SW 1271 (cell line): Measurements from ENCODE around the gene SAMD4A.

ENCODE experiments used
- DNase-seq, 2 experiments: peaks; one replicate each; lab custom pipeline; 2025; lab: John Stamatoyannopoulos, UW

Gene SAMD4A, protein sequence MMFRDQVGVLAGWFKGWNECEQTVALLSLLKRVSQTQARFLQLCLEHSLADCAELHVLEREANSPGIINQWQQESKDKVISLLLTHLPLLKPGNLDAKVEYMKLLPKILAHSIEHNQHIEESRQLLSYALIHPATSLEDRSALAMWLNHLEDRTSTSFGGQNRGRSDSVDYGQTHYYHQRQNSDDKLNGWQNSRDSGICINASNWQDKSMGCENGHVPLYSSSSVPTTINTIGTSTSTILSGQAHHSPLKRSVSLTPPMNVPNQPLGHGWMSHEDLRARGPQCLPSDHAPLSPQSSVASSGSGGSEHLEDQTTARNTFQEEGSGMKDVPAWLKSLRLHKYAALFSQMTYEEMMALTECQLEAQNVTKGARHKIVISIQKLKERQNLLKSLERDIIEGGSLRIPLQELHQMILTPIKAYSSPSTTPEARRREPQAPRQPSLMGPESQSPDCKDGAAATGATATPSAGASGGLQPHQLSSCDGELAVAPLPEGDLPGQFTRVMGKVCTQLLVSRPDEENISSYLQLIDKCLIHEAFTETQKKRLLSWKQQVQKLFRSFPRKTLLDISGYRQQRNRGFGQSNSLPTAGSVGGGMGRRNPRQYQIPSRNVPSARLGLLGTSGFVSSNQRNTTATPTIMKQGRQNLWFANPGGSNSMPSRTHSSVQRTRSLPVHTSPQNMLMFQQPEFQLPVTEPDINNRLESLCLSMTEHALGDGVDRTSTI

GRCh38 chr14:54566410-54567223 lies at the start of gene SAMD4A:
SAMD4A (plus strand) TSS chr14:54567128; CDS start chr14:54567917, 789 bp downstream.
- peak; percentile 56 to 76 for DNase-seq

GRCh38 chr14:54524410-54524809 lies 42.5 kb upstream of the SAMD4A start:
- DNase-seq: no peak

DNA sequence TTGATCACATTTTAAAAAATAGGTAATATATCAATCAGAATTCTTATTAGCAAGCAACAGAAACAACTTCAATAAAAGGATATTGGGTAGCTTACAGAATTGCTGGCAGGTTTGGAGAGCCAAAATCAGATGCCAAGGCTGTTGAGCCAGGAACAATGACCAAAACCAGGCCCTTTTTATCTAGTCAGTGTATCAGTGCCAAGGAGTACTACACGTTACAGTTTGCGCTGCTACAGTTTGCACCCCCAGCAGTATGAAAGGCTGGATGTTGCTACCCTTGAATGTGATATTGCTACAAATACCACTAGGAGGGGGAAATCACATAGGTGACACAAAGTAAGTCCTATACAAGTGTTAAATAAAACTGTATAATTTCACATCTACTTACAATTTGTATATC lies 38.0 kb upstream of the SAMD4A start:
- no peak for DNase-seq

DNA sequence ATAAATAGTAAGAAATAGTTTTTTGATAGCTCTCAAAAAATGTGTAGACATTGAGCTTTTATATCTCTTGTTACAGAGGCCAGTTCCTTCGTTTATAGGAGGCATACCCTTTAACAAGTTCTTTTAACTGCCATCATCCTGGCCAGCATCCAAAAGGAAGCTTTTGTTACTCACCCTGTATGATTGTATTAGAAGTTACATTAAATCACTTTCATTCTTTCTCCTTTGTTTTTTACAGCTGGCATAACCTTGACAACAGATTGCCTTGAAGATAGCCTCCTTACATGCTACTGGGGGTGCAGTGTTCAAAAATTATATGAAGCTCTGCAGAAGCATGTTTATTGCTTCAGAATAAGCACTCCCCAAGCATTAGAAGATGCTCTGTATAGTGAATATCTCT lies 37.1 kb upstream of the SAMD4A start:
- no peak for DNase-seq

DNA sequence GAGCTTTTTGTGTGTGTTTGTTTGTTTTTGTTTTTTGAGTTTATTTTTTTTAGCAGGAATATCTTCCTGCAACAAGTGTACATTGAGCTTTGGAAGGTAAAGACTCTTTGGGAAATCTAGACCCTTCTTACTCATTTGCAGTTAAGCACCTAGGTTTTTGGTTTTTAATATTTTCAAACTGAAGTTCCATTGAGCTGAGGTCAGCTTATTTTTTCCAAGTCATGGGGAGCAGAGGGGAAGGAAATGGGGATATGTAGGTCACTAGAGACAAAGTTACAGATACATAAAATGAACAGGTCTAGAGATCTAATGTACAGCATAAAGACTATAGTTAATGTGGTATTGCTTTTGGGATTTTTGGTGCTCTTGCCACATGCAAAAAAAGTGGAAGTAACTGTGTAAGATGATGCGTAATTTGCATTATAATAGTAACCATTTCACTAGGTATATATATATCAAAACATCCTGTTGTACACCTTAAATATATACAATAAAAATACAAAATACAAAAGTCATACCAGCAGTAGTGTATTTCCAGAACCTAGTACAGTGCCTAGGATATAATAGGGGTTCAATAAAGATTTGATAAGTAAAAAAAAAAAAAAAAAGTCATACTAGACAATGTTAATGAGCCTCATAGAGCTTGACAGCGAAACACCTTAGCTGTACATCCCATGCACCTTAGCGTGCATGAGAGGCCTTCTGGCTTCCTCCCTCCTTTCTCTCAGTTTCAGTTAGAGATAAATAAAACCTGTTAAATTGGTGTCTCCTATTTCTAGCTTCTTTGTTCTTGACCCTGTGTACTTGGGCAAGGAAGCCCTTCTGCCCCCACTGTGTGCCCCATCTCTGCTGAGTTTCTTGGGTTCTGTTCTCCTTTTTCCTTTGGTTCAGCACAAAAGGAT lies 34.6 kb upstream of the SAMD4A start:
- DNase-seq: no peak

- no peak for DNase-seq
Measured at GRCh38 chr14:54533100-54533499, 33.8 kb upstream of the SAMD4A start.

DNA sequence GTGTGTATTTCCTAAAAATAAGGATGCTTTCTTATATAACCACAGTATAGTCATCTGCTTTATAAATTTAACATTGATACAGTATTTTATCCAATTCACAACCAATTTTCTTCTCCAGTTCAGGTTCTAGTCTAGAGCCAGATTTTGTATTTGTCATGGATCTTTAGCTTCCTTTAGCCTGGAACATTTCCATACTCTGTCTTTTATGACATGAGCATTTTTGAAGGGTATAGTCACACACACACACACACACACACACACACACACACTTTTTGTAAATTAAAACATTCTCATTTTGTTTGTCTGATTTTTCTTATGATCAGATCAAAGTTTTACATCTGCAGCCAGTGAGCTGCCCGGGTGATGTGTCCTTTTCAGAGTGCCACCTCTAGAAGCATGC lies 31.8 kb upstream of the SAMD4A start:
- no peak for DNase-seq

GRCh38 chr14:54535646-54536045 lies 31.3 kb upstream of the SAMD4A start:
- no peak for DNase-seq

GRCh38 chr14:54537651-54538050 lies 29.3 kb upstream of the SAMD4A start:
- no peak for DNase-seq

- no peak for DNase-seq
Measured at GRCh38 chr14:54538055-54538454, 28.9 kb upstream of the SAMD4A start.

GRCh38 chr14:54547583-54547982 lies 19.3 kb upstream of the SAMD4A start:
- DNase-seq: no peak

DNA sequence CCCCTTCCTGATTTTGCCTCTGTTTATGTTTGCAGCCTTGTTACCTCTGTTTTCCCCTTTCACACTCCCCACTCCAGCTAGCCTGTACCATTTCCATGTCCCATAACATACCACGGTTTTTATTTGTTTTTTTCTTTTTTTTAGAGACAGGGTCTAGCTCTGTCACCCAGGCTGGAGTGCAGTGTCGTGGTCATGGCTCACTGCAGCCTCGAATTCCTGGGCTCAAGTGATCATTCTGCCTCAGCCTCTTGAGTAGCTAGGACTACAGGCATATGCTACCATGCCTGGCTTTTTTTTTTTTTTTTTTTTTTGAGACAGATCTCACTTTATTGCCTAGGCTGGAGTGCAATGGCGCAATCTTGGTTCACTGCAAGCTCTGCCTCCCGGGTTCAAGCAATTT lies 18.4 kb upstream of the SAMD4A start:
- DNase-seq: no peak

GRCh38 chr14:54549862-54550261 lies 17.1 kb upstream of the SAMD4A start:
- DNase-seq: no peak

GRCh38 chr14:54550514-54550913 lies 16.4 kb upstream of the SAMD4A start:
- no peak for DNase-seq

- DNase-seq: no peak
Measured at GRCh38 chr14:54554401-54554800, 12.5 kb upstream of the SAMD4A start.

GRCh38 chr14:54555651-54556050 lies 11.3 kb upstream of the SAMD4A start:
- DNase-seq: peak in 1 of 2 experiments; percentile 8

DNA sequence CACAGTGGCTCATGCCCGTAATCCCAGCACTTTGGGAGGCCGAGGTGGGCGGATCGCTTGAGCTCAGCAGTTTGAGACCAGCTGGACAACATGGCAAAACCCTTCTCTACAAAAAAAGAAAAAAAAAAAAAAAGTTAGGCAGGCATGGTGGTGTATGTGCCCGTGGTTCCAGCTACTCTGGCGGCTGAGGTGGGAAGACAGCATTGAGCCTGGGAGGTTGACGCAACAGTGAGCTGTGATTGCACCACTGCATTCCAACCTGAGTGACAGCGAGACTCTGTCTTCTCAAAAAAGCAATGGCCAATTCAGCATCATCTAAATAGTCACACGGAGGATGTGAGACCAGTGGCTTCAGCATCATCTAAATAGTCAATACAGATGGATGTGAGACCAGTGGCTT lies 10.4 kb upstream of the SAMD4A start:
- no peak for DNase-seq

- DNase-seq: no peak
Measured at GRCh38 chr14:54562334-54562733, 4.6 kb upstream of the SAMD4A start.

DNA sequence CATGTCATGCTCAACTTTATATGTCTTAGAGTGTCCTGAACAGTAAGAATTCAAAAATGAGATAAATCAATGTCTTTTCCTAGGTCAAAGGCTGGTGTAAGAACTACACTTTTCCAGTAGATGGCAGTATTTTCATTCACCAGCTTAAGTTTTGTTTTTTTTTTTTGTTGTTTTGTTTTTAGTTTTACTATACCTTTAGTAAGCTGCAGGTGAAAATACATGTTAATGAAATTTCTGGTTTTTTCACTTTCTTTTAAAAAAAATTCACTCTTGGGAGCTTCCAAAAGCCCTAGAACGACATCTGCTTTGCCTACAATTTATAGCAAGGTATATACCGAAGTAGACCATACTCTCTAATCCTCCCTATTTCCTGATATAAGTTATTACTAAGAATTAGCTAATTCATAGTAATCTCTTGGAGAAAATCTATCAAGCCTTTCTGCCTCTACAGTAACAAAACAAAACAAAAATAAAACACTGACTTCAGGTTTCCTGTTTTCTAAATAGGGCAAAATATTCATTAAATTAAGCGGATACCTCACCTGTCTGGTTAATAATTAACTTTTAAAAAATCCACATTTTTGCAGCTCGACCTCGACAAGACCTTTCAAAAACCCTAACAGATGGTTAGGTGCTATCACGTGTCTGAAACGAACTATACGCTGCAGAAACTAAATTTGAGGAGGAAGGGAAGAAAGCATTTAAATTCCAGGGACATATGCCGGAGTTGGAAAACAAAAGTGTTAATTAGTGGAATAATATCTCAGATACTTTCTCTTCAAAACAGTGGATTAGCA lies 2.7 kb upstream of the SAMD4A start:
- DNase-seq: peak; percentile 6 to 70
